Right lobe of liver (tissue), 6 donors: ENCODE results near the gene KSR2. TPM values are rescaled to one million over a fixed set of nuclear protein-coding genes. Genes with fewer than 3 reads are reported as not detected.
A peak's percentile ranks its signal among the peaks of the same experiment; 100 is the strongest.

Source experiments
- ATAC-seq, 4 donors: fragments of 200-7000 bp; cut with Tn5 transposase; one replicate each; pipeline ENCODE4 v1.9.1; 2020; ENCODE audit warnings: mild to moderate bottlenecking in 4 of 4, moderate library complexity in 4 of 4
- DNase-seq, 3 donors: peaks; one replicate each; pipeline ENCODE4 v3.0.0-alpha.2; 2020
- H3K27ac ChIP-seq, 3 donors: fragments of 200-600 bp; one replicate each; pipeline ENCODE4 v1.8.0; 2022
- H3K27me3 ChIP-seq, 2 donors: fragments of 200-600 bp; one replicate each; pipeline ENCODE4 v1.8.0; 2022
- H3K36me3 ChIP-seq, 4 donors: fragments of 200-600 bp; sonication (generic) in 1 of 4; one replicate each; pipeline versions ENCODE4 v1.5.1 to v1.8.0; 2017 to 2022; ENCODE audit warnings: control low read depth in 1 of 4
- H3K4me1 ChIP-seq, 4 donors: fragments of 200-600 bp; sonication (generic) in 1 of 4; one replicate each; pipeline versions ENCODE4 v1.5.1 to v1.8.0; 2017 to 2022; ENCODE audit warnings: control low read depth in 1 of 4
- H3K4me3 ChIP-seq, 3 donors: fragments of 200-600 bp; one replicate each; pipeline ENCODE4 v1.8.0; 2022
- H3K9me3 ChIP-seq, 4 donors: fragments of 200-600 bp; sonication (generic) in 1 of 4; one replicate each; pipeline versions ENCODE4 v1.5.1 to v1.8.0; 2017 to 2022; ENCODE audit warnings: control low read depth in 1 of 4
- POLR2A ChIP-seq: fragments of 450-650 bp; IDR thresholded peaks from one replicate; pipeline ENCODE4 v1.6.1; 2017; ENCODE audit warnings: antibody characterized with exemption, mild to moderate bottlenecking
- WGBS: methylation state at CpG from one replicate; pipeline ENCODE4 v1.1.6; 2018; ENCODE audit warnings: low coverage, low lambda C conversion rate; ENCODE audit not compliant: insufficient coverage; ENCODE audit errors: missing lambda C conversion rate; 5-methylcytosine and 5-hydroxymethylcytosine counted together
- intact Hi-C, 2 donors: fragments of 100-400 bp; cut with DNase I; formaldehyde crosslinking; loops; one replicate each; pipeline versions ENCODE4 v1.11.2 to v1.14.1; 2022
- total RNA-seq, 6 experiments: library from RNA; depleted of rRNA in 2 of 6; stranded (reverse); fragments of >200 nt in 2 of 6; fragmentation: NEBNext Ultra II Directional in 3 of 6; extraction: Animal tissue kit (Norgen Biotek cat#: 25700) in 3 of 6; gene quantifications; one replicate each; pipeline versions ENCODE4 v1.1.0 to v1.2.4, GENCODE V29; 2016 to 2023
- TF ChIP-seq, protein P1 (sequence below), 4 donors: fragments of 200-600 bp in 3 of 4; fragments of 450-650 bp in 1 of 4; IDR thresholded peaks; one replicate each; pipeline versions ENCODE4 v1.5.1 to v1.8.0; 2016 to 2022; ENCODE audit warnings: antibody characterized with exemption in 4 of 4, mild to moderate bottlenecking in 2 of 4
- donor health status: DM: no; HTN: yes; CAD: no.
- donor health status: DM: no; HTN: no; CAD: no.
- donor health status: DM: no; HTN: no; CAD: no.
- donor health status: DM: no; HTN: yes; CAD: no.
- donor health status: DM: no; HTN: yes; CAD: no.

Gene KSR2
- total RNA-seq, 6 experiments from 2014 or later: 0.02 to 0.07 (median 0.02) TPM; not detected in 2

DNA sequence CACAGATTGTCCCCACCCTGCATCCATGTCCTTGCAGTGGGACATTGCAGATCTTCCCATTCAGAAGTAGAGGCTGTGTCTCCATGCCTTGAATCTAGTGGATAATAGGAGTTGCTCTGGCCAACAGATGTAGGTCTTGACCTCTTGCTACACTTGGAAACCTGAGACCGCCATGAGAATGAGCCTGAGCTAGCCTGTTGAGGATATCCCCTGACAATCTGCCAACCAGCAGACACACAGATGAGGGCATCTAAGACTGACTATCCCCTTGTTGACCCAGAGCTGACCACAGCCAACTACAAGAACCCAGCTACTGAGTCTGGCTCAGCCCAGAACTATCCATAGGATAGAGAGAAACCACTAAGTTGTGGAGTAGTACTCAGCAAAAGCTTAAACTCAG lies 446.2 kb downstream of the KSR2 start:
- intact Hi-C loops: no loop called here
- Histone ChIP-seq H3K36me3 (no peaks in the 10 kb centered on the region), H3K4me1 (peaks cover 0 to 25% (median 12%) of the 10 kb centered on the region in 4 donors), H3K27me3 (no peaks in the 10 kb centered on the region), H3K4me3 (no peak overlapping the region), H3K9me3 (no peaks in the 10 kb centered on the region), H3K27ac (no peak overlapping the region)
- no CpG with 5 or more reads among the region's 1 CpG for WGBS
- TF ChIP-seq, protein P1, sequence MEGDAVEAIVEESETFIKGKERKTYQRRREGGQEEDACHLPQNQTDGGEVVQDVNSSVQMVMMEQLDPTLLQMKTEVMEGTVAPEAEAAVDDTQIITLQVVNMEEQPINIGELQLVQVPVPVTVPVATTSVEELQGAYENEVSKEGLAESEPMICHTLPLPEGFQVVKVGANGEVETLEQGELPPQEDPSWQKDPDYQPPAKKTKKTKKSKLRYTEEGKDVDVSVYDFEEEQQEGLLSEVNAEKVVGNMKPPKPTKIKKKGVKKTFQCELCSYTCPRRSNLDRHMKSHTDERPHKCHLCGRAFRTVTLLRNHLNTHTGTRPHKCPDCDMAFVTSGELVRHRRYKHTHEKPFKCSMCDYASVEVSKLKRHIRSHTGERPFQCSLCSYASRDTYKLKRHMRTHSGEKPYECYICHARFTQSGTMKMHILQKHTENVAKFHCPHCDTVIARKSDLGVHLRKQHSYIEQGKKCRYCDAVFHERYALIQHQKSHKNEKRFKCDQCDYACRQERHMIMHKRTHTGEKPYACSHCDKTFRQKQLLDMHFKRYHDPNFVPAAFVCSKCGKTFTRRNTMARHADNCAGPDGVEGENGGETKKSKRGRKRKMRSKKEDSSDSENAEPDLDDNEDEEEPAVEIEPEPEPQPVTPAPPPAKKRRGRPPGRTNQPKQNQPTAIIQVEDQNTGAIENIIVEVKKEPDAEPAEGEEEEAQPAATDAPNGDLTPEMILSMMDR (IDR thresholded peaks at IDR 0.05): no peak
- TF ChIP-seq POLR2A: no peak
- no peak for DNase-seq
- no peak for ATAC-seq

DNA sequence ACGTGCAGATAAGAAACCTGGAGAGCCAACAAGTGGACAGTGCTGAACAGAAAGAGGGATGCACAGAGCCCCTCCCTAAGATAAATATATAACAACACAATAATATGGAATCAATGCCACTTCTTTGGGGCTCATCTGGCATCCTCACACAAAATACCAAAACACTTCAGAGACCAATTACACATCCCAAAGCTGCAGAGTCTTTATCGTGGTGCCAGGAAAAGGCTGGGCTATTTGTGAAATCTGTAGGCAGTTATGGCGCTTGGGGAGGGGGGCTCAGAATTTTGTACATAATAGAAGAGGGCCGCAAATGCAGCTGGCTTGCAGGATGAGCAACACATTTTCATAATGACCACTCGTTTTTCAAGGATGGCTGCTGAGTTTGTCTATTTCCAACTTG lies 446.9 kb downstream of the KSR2 start:
- Histone ChIP-seq H3K27ac (no peak overlapping the region), H3K9me3 (no peaks in the 10 kb centered on the region), H3K4me3 (no peak overlapping the region), H3K4me1 (peaks cover 0 to 25% (median 12%) of the 10 kb centered on the region in 4 donors), H3K27me3 (no peaks in the 10 kb centered on the region), H3K36me3 (no peaks in the 10 kb centered on the region)
- ATAC-seq: no peak
- no peak for TF ChIP-seq POLR2A
- TF ChIP-seq, protein P1 (IDR thresholded peaks at IDR 0.05): no peak
- 55% methylated on average over 5 of the region's 5 CpGs for WGBS
- DNase-seq: no peak
- intact Hi-C loops: no loop called here

DNA sequence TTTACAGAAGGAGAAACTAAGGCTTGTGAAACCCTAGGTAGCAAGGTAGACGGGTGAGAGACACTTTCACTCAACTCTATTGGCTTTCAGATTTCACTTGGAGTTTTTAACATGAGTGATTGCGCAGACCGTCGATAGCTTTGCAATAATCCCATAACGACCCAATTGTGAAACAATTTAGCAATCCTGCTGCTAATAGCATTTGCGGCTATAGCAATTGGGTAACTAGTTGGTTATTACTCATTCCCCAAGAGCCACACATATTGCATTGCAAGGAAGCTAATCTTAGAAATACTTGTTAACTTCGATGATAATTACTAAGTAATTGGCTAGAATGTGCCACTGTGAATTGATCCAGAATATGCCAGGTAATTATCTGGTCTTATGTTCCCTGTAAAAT lies 447.4 kb downstream of the KSR2 start:
- no peak for TF ChIP-seq POLR2A
- TF ChIP-seq, protein P1 (IDR thresholded peaks at IDR 0.05): no peak
- Histone ChIP-seq H3K27ac (no peak overlapping the region), H3K9me3 (no peaks in the 10 kb centered on the region), H3K27me3 (no peaks in the 10 kb centered on the region), H3K4me1 (peaks cover 0 to 25% (median 12%) of the 10 kb centered on the region in 4 donors), H3K36me3 (no peaks in the 10 kb centered on the region), H3K4me3 (no peak overlapping the region)
- intact Hi-C loops: no loop called here
- 13% methylated on average over 7 of the region's 7 CpGs for WGBS
- peak; percentile 25 to 67 (median 58) for ATAC-seq
- DNase-seq: no peak

DNA sequence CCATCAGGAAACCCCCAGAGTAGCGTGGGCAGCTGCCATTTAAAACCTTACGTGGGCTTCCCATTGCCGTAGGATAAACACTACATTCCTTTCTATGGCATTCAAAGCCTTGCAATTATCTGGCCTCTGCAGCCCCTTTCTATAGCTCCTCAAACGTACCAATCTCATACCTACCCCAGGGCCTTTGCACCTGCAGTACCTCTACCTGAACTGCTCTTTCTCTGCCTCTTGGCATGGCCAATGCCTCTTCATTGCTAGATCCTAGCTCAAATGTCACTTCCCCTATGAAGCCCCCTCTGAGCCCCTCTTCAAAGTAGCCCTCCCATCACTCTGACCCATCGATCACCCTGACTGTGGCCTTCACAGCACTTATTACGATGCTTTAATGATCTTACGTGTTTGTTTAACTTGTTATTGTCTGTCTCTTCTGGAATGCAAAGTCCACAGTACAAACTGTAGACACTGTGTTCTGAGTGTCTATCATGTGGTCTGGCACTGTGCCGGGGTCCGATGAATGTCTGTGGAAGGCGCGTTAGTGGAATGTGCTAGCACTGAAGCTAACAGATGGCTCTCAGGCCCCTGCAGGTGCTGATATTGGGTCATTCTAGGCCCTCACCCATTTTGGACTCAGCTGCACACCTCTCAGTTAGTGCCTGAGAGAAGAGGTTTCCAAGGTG lies 450.1 kb downstream of the KSR2 start:
- Histone ChIP-seq H3K4me1 (peaks cover 0 to 33% (median 13%) of the 10 kb centered on the region in 4 donors), H3K27ac (peak overlapping the region in 2 of 3 donors; percentile 4 to 68), H3K36me3 (no peaks in the 10 kb centered on the region), H3K27me3 (no peaks in the 10 kb centered on the region), H3K9me3 (no peaks in the 10 kb centered on the region), H3K4me3 (no peak overlapping the region)
- ATAC-seq (peak; percentile 78 to 89 (median 82)), DNase-seq (peak; percentile 80 to 92 (median 84))
- no peak for TF ChIP-seq POLR2A
- TF ChIP-seq, protein P1 (IDR thresholded peaks at IDR 0.05): no peak
- WGBS: 36% methylated on average over 11 of the region's 11 CpGs
- intact Hi-C loops: no loop called here
